NK-92 (cell line): ENCODE data around the gene RAB36.

Experiments
- DNase-seq: peaks from one replicate; lab custom pipeline; 2025; ENCODE audit not compliant: unreplicated experiment; lab: John Stamatoyannopoulos, UW

RAB36 gene, protein sequence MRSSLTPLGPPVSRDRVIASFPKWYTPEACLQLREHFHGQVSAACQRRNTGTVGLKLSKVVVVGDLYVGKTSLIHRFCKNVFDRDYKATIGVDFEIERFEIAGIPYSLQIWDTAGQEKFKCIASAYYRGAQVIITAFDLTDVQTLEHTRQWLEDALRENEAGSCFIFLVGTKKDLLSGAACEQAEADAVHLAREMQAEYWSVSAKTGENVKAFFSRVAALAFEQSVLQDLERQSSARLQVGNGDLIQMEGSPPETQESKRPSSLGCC

DNA sequence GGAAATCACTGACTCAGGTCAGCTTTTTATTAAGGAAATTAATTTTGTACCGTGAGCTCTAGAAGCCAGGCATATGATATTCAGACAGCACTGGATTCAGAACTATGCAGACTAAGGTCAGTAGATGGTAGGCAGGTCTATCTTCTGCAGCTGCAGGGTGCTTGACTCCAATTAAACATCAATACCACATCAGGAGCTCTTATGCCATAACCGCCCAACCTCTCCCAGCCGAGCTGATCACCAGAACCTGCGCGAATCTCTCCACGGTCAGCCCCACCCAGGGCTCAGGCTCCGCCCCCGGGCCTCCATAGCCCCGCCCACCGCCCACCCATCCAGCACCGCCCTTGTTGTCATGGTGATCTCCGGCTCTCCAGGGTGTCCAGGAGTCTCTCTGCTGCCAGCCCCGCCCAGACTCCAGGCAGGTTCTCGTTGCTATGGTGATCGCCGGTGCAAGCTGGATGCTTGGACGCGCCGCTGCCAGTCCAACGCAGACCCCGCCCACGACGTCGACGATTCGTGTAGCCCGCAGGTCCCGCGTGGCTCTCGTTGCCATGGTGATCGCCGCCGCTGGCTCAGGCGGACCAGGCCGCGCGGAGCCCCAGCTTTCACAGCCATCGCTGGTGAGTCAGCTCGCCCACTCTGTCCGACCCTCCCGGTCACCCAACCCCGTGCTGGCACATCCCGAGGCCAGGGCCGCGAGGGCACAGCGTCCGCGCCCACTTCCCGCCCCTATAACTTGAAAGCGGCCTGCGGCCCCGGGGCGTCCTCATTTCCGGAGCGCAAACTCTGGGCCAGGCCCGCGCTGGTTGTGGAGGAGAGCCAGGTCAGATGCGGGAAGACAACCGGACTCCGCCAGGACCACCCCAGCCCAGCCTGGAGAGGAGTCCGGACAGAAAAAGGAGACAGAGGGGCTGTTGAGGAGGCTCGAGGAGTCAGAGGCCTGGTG is at the start of gene RAB36:
TSS of gene RAB36 (plus strand) at position 546 of the 946 bp plus-strand sequence. CDS start 1,140 bp downstream, outside the sequence.
- DNase-seq: peak; percentile 56

DNA sequence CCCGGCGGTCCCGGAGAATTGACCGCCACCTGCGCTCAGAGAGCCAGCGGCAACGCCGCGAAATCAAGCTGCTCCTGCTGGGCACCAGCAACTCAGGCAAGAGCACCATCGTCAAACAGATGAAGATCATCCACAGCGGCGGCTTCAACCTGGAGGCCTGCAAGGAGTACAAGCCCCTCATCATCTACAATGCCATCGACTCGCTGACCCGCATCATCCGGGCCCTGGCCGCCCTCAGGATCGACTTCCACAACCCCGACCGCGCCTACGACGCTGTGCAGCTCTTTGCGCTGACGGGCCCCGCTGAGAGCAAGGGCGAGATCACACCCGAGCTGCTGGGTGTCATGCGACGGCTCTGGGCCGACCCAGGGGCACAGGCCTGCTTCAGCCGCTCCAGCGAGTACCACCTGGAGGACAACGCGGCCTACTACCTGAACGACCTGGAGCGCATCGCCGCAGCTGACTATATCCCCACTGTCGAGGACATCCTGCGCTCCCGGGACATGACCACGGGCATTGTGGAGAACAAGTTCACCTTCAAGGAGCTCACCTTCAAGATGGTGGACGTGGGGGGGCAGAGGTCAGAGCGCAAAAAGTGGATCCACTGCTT is 49.4 kb upstream of the RAB36 start:
- no peak for DNase-seq

DNA sequence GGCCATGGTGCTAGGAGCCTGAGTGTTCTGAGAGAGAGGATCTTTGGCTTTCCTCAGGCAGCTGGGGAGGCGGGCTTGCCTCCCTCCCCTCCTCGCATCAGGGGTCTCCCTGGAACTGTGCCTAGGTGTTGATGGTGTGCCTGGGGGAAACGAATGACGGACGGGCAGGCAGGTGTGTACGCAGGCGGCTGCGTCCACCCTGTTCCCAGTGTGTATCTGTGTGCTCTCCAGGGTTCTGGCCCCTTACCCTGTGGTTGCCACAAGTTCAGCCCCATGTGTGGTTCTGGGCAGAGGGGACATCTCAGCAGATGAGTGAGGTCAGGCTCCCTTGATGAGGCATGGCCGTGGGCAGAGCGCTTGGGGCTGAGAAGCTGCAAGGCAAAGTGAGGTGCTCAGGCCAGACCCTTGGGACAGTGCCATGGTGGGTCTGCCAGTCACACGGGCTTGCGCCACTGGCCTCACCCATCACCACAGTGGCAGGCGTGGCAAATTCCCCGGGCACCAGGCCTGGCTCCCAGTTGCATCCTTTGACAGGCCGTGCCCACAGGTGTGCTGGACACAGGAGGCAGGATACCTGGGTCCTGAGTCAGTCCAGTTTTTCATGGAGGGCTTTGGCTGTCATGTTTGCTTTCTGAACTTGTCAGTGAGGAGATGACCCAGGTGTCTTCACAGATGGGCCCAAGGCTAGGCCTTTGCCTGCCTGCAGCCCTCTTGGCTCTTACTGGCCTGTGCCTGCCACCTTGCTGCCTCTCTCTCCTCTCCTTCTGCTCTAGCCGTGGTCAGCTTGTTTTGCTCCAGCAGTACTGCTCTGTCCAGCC is 47.7 kb upstream of the RAB36 start:
- no peak for DNase-seq

DNA sequence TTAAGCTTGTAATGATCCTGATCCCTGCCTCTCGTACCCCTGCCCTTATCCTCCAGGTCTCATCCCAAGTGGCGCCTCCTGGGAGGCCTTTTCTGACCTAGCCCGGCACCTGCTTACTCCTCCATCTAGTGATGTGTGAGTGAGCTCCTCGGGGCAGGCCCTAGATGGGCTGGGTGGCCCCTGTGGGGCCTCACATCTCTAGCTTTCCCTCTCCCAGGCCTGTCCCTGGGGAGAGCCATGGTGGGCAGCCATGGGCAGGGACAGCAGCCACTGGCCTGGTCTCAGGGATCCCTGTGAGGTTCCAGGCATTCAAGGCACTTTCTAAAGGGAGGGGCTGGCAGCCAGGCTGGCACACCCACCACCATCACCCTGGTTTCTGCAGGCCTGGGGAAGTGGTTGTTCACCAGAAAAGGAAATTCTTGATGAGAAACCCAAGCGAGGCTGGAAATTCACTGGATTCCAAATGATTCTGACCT is 47.0 kb upstream of the RAB36 start:
- no peak for DNase-seq

DNA sequence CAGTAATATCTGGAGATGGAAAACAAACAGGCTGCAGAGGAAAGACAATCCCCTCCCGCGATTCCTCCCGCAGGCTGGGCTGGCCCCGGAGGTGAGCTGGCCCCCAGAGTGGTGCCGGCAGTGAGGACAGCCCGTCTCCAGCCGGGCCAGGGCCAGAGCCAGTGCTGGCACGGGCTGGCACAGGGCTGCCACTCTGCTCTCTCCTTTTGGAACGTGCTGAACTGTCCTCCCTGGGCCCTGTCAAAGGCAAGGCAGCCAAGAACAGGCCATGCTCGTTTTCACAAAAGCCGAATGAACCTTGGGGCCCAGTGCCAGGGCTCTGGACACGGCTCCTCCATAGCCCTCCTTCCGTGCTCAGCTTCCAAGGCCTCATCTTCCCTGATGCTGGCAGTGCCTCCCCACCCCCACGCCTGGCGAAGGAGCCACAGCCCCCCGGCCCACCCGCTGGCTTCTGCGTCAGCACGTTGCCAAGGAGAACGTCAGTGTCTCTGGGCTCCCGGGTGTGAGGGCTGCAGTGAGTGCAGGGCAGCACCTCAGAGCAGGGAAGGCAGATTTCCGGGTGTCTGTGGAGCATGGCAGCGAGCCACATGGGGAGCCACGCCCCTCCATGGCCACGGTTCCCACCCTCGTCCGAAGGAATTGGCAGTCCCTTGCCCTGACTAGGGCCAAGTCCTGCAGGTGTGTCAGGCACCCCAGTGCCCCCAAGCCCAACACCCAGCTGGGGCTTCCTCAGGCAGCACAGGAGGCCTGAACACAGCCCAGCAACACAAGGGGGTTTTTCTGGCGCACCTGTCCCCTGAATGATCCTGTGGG is 46.4 kb upstream of the RAB36 start:
- DNase-seq: no peak

DNA sequence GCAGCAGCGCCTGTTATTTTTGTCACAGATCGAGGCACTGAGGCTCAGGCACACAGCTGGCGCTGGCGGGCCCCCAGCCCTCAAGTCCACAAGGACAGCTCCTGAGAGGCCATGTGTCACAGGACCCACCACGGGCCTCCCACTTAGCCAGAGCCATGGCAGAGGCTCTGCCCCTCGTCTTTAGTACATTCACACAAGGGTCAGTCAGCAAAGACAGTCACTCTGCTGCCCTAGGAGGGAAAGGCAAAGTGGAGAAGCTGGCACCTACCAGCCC is 45.8 kb upstream of the RAB36 start:
- no peak for DNase-seq

DNA sequence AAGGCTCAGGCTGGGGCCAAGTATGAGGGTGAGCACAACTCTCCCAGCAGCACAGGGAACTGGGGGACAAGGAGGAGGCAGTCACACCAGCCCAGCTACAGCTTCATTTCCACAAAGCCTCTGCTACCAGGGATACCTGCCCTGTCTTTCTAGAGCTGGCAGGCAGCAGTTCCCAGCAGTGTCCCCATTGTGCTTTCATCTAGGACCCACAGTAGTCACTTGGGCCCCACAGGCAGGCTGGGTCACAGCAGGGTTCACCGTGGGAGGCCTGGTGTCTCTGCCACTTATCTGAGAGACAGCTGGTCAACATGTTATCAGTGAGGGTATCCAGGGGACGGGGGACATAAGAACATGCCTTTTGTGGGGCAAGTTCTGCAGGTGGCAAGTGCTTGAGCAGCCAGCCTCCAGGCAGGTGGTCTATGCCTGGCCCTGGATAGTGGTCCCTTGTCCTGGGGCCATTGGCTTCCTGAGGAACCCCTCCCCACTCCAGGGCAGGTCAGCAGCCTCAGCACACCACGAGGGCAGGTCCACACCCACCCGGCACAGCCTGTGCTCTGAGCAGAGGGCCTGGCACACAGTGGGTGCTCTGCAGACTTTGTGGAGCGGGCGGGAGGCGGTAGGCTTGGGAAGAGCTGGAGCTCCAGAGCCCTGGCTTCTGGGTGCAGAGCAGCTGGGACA is 45.0 kb upstream of the RAB36 start:
- no peak for DNase-seq

DNA sequence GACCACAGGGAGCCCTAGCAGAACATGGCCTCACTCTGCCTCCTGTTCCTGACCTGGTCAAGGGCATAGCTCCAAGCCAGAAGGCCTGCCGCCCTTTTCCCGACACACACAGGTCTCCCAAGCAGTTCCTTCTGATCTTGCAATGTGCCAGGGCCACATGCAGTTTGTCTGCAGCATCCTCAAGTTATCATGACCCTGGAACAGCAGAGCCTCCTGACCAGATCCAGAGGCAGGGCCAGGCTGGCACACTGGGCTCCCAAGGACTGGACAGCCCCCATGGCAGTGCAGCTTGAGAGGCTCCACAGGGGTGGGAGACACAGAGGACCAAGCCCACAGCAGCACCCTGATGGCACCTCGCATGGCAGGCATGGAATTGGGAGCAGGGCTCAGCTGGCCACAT is 43.8 kb upstream of the RAB36 start:
- no peak for DNase-seq

DNA sequence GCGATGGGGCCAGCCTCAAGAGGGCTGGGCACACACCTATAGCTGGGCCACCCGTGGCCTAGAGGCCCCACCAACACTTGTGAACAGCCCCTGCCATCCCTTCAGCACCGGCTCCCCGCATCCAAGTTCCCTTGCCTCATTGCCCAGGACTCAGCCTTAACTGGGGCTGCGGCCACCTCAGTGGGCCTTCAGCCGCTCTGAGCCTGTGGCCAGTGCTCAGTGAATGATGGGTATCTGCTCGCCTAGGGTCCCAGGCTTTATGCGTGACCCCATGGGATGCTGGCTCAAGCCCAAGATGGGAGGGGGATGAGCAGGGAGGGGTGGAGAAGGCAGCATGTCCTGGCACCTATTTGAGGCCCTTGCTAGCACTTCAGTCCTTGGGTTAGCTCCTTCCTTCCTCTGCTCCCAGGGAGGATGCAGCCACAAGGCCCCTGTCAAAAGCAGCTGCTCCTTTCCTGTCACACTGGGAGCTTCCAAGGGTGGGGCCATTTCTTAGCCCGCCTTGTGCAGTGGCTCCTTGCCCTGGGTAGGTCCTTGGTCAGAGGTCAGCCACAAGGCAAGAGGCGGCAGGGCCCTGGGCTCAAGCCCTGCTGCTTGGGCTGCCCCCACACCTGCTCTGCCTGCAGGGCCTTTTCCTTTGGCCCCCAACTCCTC is 43.1 kb upstream of the RAB36 start:
- no peak for DNase-seq

DNA sequence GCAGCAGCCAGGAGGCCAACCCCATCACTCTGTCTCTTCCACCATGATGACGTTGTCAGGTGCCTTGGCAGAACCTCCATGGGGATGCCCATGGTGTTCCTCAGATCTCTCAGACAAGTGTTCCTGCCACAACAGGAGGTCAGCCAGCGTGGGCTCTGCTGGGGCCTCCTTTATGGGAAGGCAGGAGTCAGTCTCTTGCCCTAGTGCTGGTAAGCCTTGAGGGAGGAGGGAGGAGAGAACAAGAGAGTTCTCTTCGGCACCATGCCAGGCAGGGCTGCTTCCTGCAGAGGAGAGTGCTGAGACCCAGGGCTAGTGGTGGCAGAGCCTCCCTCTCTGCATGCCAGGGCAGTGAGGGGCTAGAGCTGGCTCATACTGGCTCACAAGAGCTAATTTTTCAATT is 42.5 kb upstream of the RAB36 start:
- no peak for DNase-seq

DNA sequence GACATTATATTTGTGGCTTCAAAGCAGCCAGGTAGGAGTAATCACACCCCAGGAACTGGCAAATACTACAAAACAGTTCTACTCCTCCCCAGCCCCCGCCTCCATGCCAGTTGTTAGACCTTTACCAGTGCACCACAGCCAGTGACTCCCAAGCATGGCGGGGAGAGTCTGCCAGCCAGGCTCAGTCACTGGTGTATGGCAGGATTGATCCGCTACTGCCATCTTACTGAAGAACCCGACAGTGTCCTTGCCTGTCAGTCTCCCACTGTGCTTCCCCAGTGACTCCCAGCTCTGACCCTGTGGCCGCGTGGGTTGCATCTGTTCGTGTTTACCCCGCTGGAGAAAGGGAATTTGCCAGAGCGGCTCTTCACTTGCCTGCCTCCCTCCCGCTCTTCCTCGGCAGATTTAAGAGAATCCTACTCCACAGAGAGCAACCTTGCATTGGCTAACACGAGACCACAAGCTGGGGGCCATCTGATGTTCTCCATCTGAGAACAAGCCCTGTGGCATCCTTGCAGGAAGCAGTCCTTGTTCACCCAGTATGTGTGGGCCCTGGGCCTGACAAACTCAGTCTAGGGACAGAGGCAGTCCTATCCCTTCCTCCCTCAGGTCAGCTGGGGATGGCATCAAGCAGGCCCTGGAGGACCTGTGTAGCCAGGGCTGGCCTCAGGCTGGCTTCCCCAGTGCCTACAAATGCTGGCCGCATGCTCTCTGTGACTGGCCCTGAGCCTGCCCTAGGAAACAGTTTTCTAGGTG is 41.9 kb upstream of the RAB36 start:
- no peak for DNase-seq

DNA sequence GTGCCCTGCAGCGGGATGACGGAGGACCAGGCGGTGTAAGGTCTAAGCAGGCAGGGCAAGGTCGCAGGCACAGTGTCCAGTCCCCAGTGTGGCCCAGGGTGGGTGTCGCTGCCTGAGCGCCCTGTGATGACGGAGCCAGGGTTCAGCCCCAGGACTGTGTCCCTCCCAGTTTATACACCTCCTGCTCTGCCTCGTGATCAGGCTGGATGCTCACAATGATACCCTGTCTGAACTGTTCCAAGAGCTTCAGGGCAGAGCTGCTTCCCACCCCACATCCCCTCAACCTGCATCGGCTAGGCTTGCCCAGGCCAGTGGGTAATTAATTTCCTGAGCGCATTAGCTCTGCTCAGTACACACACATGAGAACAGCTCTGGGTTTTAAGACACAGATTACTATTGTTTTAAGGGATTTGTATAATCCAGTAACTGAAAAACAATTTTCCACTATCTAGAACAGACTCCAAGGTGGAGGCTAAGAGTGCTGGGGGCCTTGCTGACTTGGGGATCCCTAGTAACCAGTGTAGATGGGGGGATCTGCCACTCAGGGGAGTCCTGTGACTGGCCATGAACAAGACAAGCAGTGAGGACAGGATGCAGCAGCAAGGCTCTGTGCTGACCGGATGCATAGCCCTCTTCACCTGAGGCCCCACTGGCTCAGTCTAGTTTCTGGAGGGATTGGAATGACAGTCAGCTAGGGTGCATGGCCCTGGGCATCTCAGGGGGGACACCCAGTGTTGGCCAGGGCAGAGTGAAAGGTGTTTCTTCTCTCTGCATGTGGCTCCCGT is 40.9 kb upstream of the RAB36 start:
- DNase-seq: no peak

DNA sequence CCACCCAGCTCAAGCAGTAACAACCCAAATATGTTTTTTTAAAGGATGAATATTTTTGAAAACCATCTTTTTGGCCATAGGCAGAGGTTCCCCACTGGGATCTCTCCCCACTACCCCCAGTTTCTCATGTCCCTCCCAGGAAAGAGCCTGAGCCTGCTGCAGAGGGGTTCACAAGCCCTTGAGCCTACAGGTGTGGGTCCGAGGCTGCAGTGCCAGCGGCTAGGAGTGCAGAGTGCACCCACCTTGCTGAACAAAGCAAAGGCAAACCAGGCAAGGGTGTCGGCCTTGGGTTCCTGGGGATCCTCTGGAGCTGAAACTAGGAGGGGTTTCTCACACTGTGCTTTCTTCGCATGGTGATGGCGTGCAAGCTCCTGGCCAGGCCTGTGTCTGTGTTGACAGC is 40.0 kb upstream of the RAB36 start:
- no peak for DNase-seq

DNA sequence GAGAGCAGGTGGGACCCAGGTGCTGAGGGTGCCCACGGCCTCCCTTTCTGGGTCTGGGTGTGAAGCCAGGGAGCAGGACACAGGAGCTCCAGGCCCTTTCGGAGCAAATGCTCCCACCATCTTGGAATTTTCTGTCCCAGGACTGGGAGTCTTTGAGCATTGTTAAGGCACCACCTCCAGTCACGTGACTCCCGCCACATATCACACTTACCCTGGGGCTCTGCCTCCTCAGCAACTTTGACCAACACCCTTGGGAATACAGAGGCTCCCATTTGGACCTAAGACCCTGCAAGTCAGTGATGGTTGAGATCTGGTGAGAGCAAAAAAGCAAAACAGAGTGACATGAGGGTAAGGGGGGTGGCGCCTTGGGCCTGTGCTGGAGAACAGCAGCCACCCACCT is 39.4 kb upstream of the RAB36 start:
- DNase-seq: no peak

DNA sequence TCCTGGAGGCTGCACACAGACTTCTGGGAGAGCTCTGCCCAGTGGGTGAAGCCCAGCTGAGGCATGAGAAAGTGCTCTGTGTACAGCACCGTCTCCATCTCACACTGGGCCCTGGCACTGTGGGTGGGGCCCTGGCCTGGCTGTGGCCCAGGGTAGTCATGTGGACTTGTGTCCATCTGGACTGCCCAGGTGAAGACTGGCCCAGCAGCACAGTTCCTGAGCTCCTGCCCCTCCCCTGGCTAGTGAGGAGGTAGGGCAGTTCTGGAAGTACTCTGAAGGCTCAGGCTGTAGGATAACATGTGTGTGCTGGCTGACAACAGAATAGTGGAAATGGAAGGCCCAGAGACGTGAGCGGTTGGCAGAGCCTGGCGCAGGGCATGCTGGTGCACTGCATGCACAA is 38.9 kb upstream of the RAB36 start:
- DNase-seq: no peak

DNA sequence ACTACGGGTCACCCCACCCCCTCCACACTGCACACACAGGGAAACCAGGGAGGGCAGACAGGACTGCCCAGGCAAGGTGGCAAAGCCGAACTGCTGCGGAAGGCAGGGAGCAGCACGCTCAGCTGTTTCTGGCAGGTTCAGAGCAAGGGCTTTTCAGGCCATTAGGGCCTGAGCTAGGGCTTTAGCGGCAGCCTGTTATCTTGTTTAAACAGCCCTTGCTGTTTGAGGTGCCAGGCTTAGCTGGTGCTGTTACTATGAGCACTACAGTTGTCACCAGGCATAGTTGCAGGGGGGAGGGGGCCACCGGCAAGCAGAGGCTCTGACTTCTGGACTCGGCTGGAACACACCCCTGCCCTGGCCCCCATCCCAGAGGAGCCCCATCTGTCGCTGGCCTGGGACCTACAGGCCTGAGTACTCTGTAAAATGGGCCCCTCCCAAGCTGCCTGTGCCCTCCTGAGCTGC is 38.3 kb upstream of the RAB36 start:
- DNase-seq: no peak

DNA sequence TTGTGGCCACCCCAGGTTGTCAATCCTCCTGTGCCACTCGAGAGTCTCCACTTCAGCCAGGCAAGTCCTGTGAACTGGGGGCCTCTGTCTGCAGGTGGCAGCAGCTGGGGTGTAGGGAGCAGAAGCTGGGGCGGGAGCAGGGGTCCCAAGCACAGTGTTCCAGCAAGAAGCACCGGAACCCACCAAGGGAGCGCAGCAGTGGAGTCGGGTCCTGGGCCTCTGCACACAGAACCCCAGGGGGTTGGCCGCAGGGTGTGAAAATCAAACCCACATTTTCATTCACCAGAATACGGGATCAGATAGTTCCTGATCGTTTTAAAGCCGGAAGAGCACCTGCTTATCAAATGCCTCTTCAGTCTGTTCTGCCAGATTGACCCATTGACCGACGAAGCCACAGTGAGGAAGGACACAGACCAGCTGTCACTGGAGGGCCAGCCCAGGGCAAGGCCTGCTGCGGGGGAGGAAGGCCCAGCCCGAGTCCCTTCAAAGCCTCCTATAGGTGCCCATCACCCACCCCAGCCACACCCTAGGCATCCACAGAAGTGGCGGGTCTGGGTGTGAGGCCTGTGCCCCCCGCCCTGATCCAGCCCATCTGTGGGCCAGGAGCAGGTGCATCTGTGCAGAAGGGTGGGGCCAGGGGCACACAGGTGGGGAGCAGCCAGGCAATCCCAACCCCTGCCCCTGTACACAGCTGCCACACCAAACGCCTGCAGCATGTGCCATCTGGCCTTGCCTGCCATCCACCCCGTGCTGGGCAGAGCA is 37.6 kb upstream of the RAB36 start:
- no peak for DNase-seq
